ENCODE results near the gene ZNF652. TPM values are rescaled to one million over a fixed set of nuclear protein-coding genes. Genes with fewer than 3 reads are reported as not detected.
A peak's percentile ranks its signal among the peaks of the same experiment; 100 is the strongest.

The ZNF652 gene
- total RNA-seq, 1 donor from 2014 or later: 26.8 TPM

DNA sequence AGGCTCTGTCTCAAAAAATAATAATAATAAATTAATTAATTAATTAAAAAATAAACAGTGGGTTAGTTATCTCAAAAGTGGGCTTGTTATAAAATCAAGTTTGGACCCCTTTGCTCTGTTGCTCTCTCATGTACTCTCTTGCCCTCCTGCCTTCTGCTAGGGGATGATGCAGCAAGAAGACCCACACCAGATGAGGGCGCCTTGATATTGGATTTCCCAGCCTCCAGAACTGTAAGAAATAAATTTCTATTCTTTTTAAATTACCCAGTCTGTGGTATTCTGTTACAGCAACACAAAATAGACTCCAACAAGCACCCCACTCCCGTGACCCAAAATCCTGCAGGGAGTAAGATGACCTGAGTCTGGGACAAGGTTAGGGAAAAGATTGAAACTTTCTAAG, 2.1 kb upstream of the ZNF652 start:
- H3K4me2 ChIP-seq (ENCODE audit: low read length): no peak overlapping the region
- H3K9ac ChIP-seq (ENCODE audit: low read length): no peak overlapping the region
- no peak overlapping the region for H3K27ac ChIP-seq (ENCODE audit: low read depth, low read length)
- no peak for DNase-seq (ENCODE audit: low read depth)
- H3K36me3 Mint-ChIP-seq (ENCODE audit: low read depth, unreplicated experiment): no peaks in the 10 kb centered on the region
- peaks cover 22% of the 10 kb centered on the region for H3K79me2 ChIP-seq (ENCODE audit: insufficient read depth, low read length)
- H3K4me3 Mint-ChIP-seq (ENCODE audit: unreplicated experiment): no peak overlapping the region
- no peaks in the 10 kb centered on the region for H3K9me3 Mint-ChIP-seq (ENCODE audit: unreplicated experiment)
- FAIRE-seq: no peak
- H3K27me3 ChIP-seq (ENCODE audit: insufficient read depth, low read length): no peaks in the 10 kb centered on the region
- H3K4me1 ChIP-seq (ENCODE audit: insufficient read depth, low read length): peaks cover 10% of the 10 kb centered on the region
- H3K4me1 Mint-ChIP-seq (ENCODE audit: low read depth, unreplicated experiment): peaks cover 16% of the 10 kb centered on the region
- TF ChIP-seq EZH2 (IDR thresholded peaks at IDR 0.05; ENCODE audit: insufficient read depth, low read length): no peak
- TF ChIP-seq, protein P1, sequence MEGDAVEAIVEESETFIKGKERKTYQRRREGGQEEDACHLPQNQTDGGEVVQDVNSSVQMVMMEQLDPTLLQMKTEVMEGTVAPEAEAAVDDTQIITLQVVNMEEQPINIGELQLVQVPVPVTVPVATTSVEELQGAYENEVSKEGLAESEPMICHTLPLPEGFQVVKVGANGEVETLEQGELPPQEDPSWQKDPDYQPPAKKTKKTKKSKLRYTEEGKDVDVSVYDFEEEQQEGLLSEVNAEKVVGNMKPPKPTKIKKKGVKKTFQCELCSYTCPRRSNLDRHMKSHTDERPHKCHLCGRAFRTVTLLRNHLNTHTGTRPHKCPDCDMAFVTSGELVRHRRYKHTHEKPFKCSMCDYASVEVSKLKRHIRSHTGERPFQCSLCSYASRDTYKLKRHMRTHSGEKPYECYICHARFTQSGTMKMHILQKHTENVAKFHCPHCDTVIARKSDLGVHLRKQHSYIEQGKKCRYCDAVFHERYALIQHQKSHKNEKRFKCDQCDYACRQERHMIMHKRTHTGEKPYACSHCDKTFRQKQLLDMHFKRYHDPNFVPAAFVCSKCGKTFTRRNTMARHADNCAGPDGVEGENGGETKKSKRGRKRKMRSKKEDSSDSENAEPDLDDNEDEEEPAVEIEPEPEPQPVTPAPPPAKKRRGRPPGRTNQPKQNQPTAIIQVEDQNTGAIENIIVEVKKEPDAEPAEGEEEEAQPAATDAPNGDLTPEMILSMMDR (IDR thresholded peaks at IDR 0.05; ENCODE audit: insufficient read depth, low read depth, low read length): no peak
- H3K9me3 ChIP-seq (ENCODE audit: insufficient read depth, low read depth, low read length): no peaks in the 10 kb centered on the region
- peaks cover 23% of the 10 kb centered on the region for H4K20me1 ChIP-seq (ENCODE audit: insufficient read depth, low read length)
- no peaks in the 10 kb centered on the region for H3K36me3 ChIP-seq (ENCODE audit: insufficient read depth, low read length)
- H3K27me3 Mint-ChIP-seq (ENCODE audit: low read depth, unreplicated experiment): no peaks in the 10 kb centered on the region
- H3K27ac Mint-ChIP-seq (ENCODE audit: unreplicated experiment): no peak overlapping the region
- no peak overlapping the region for H3K4me3 ChIP-seq (ENCODE audit: insufficient read depth, low read depth, low read length)
- H2AFZ ChIP-seq (ENCODE audit: low read depth, low read length): no peak overlapping the region

DNA sequence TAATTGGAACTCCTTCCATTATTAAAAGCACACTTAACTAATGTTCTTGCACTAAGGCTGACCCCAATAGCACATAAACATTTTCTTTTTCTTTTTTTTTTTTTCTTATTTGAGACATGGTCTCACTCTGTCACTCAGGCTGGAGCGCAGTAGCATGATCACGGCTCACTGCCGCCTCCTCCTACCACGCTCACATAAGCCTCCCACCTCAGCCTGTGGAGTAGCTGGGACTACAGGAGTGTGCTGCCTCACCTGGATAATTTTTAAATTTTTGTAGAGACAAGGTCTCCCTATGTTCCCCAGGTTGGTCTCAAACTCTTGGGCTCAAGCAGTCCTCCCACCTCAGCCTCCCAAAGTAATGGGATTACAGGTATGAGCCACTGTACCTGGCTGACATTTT, 1.2 kb upstream of the ZNF652 start:
- Histone ChIP-seq H3K36me3 (ENCODE audit: insufficient read depth, low read length) (no peaks in the 10 kb centered on the region), H3K4me1 (ENCODE audit: insufficient read depth, low read length) (peaks cover 10% of the 10 kb centered on the region), H4K20me1 (ENCODE audit: insufficient read depth, low read length) (peaks cover 32% of the 10 kb centered on the region), H3K27ac (ENCODE audit: low read depth, low read length) (no peak overlapping the region), H3K4me3 (ENCODE audit: insufficient read depth, low read depth, low read length) (no peak overlapping the region), H3K4me2 (ENCODE audit: low read length) (no peak overlapping the region), H3K9me3 (ENCODE audit: insufficient read depth, low read depth, low read length) (no peaks in the 10 kb centered on the region), H2AFZ (ENCODE audit: low read depth, low read length) (no peak overlapping the region), H3K27me3 (ENCODE audit: insufficient read depth, low read length) (no peaks in the 10 kb centered on the region), H3K9ac (ENCODE audit: low read length) (no peak overlapping the region), H3K79me2 (ENCODE audit: insufficient read depth, low read length) (peaks cover 30% of the 10 kb centered on the region)
- peak overlapping the region; percentile 84 for H3K4me3 Mint-ChIP-seq (ENCODE audit: unreplicated experiment)
- no peaks in the 10 kb centered on the region for H3K27me3 Mint-ChIP-seq (ENCODE audit: low read depth, unreplicated experiment)
- TF ChIP-seq, protein P1 (IDR thresholded peaks at IDR 0.05; ENCODE audit: insufficient read depth, low read depth, low read length): no peak
- no peak for TF ChIP-seq EZH2 (IDR thresholded peaks at IDR 0.05; ENCODE audit: insufficient read depth, low read length)
- H3K4me1 Mint-ChIP-seq (ENCODE audit: low read depth, unreplicated experiment): peaks cover 25% of the 10 kb centered on the region
- no peak overlapping the region for H3K27ac Mint-ChIP-seq (ENCODE audit: unreplicated experiment)
- no peaks in the 10 kb centered on the region for H3K36me3 Mint-ChIP-seq (ENCODE audit: low read depth, unreplicated experiment)
- no peaks in the 10 kb centered on the region for H3K9me3 Mint-ChIP-seq (ENCODE audit: unreplicated experiment)
- DNase-seq (ENCODE audit: low read depth): no peak
- no peak for FAIRE-seq

DNA sequence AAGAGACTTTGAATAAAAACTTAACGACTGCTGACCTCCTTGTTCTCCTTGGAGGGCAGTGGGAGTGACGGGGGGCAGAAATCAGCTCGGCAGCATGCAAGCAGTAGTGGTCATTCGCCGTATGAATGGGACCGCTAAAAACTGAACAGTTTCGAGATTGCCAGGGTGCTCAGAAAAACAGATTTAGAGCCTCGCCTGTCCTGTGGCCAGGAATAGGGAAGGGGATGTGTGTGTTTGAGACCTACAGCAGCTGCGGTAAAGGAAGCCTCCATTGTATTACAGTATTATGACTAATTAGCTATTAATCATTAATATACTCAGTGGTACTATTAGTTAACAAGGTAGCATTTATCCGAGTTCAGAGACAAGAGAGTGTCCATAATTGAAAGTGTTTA, 670 bp upstream of the ZNF652 start:
- Histone ChIP-seq H3K27me3 (ENCODE audit: insufficient read depth, low read length) (no peaks in the 10 kb centered on the region), H3K4me3 (ENCODE audit: insufficient read depth, low read depth, low read length) (peak overlapping the region; percentile 66), H2AFZ (ENCODE audit: low read depth, low read length) (peak overlapping the region; percentile 88), H3K27ac (ENCODE audit: low read depth, low read length) (no peak overlapping the region), H3K79me2 (ENCODE audit: insufficient read depth, low read length) (peaks cover 36% of the 10 kb centered on the region), H3K4me1 (ENCODE audit: insufficient read depth, low read length) (peaks cover 10% of the 10 kb centered on the region), H3K9me3 (ENCODE audit: insufficient read depth, low read depth, low read length) (no peaks in the 10 kb centered on the region), H3K36me3 (ENCODE audit: insufficient read depth, low read length) (no peaks in the 10 kb centered on the region), H3K9ac (ENCODE audit: low read length) (peak overlapping the region; percentile 91), H3K4me2 (ENCODE audit: low read length) (peak overlapping the region; percentile 94), H4K20me1 (ENCODE audit: insufficient read depth, low read length) (peaks cover 37% of the 10 kb centered on the region)
- TF ChIP-seq EZH2 (IDR thresholded peaks at IDR 0.05; ENCODE audit: insufficient read depth, low read length): no peak
- TF ChIP-seq, protein P1 (IDR thresholded peaks at IDR 0.05; ENCODE audit: insufficient read depth, low read depth, low read length): no peak
- no peaks in the 10 kb centered on the region for H3K36me3 Mint-ChIP-seq (ENCODE audit: low read depth, unreplicated experiment)
- H3K4me1 Mint-ChIP-seq (ENCODE audit: low read depth, unreplicated experiment): peaks cover 30% of the 10 kb centered on the region
- DNase-seq (ENCODE audit: low read depth) (no peak), FAIRE-seq (no peak)
- H3K27ac Mint-ChIP-seq (ENCODE audit: unreplicated experiment): peak overlapping the region; percentile 45
- no peaks in the 10 kb centered on the region for H3K9me3 Mint-ChIP-seq (ENCODE audit: unreplicated experiment)
- H3K27me3 Mint-ChIP-seq (ENCODE audit: low read depth, unreplicated experiment): no peaks in the 10 kb centered on the region
- H3K4me3 Mint-ChIP-seq (ENCODE audit: unreplicated experiment): peak overlapping the region; percentile 84

Data from astrocyte (in vitro differentiated cells and primary cell).